Measurements from ENCODE around the gene DNM2.
"Not testable (repeated sequence)": the region's sequence is repeated elsewhere in the genome, so short reads cannot be mapped to it uniquely, and the experiment has no call there.

Gene DNM2

DNA sequence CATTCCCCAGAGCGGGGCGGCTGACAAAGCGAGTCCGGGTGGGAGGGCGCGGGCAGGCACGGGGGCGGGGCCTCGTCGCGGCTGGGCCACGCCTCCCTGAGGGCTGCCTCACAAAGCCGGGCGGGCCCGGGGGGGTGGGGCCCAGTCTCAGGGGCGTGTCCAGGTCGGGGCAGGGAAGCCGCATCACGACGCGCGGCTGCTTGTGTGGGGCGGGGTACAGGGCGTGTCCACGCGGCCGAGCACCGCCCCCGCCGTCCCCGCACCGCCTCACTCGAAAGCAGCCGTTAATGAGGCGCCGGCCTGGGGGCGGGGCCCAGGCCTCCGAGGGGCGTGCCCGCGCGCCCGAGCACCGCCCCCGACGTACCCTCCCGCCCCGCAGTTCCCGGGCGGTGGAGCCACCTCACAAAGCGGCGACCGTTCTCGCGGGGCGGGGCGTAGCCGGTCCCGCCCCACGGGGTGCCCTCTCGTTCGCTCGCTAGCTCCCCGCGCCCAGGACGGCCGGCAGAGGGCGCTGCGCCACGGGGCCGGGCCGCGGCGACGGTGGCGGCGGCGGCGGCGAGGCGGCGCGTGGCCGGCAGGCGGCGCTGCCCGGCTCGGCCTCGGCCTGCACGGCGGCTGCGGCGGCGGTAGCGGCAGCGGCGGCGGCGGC lies 153.2 kb downstream of the DNM2 start, which contains the start of gene CARM1:
CARM1 (plus strand) TSS at position 599 of the 649 bp plus-strand sequence. CDS start 150 bp downstream, outside the sequence.
- peak; percentile 99 to 100 for DNase-seq

DNA sequence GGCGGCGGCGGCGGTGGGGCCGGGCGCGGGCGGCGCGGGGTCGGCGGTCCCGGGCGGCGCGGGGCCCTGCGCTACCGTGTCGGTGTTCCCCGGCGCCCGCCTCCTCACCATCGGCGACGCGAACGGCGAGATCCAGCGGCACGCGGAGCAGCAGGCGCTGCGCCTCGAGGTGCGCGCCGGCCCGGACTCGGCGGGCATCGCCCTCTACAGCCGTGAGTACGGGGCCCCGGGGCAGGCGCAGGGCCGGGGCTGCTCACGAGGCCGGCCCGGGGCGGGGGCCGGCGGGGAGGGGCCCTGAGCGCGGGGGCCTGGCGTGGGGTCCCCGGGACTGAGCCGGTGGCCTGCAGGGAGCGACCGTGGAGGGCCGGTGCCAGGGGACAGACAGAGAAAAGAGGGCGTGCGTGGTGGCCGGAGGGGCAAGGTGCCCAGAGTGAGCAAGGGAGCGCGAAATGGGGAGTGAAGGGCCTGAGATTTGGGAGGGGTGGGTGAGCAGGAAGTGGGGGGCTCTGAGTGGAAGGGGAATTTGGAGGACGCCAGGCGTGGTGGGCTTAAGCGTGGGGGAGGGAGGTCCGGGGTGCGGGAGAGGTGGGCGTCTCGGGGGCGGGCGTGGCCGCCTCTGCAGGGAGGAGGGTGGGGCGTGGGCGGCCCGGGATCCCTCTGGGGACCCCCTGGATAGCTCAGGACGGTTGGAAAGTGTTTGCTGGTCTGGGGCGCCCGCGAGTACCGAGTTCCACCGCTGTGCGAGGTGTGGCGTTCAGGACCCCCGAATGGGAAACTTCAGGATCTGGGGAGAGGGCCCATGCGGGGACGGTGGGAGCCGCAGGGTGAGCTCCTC lies 154.0 kb downstream of the DNM2 start:
- peak; percentile 54 to 66 for DNase-seq

DNA sequence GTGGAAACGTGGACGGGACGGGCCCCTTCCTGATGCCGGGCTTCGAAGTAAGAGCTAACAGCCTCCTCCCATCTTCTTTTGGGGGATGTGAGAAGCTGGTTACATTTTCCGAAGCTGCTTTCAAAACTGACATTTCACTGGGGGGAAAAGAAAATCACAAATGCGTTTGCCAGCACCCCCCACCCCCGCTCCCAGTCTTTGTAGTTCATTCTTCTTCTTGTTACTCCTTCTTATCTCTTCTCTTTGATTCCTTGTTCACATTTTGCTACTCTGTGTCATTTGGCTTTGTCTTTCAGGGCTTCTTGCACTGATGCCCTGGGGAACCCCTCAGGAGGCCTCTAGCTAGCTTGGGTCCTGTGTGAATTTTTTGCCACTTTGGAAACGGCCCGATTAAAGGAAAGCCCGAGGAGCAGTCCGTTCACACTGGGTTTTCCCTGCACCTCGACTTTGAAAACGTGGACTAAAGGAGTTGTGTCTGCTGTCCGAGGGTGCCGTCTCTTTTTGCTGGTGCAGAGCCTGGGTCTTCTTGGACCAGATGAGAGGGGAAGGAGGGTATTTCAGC lies 154.7 kb downstream of the DNM2 start:
- peak; percentile 49 to 55 for DNase-seq

DNA sequence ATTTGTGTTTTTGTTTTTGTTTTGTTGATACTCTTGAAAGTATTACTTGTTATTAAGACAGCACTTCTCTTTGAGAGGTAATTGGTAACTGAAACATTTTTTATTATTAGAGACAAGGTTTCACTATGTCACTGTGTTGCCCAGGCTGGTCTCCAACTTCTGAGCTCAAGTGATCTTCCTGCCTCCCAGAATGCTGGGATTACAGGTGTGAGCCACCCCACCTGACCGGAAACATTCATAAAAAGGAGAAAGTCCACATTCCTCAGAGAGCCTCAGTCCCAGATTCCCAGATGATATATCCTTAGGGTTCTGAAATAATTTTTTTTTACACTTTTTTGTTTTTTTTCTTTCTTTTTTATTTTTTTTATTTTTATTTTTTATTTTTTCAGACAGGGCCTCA lies 156.1 kb downstream of the DNM2 start:
- no peak for DNase-seq

DNA sequence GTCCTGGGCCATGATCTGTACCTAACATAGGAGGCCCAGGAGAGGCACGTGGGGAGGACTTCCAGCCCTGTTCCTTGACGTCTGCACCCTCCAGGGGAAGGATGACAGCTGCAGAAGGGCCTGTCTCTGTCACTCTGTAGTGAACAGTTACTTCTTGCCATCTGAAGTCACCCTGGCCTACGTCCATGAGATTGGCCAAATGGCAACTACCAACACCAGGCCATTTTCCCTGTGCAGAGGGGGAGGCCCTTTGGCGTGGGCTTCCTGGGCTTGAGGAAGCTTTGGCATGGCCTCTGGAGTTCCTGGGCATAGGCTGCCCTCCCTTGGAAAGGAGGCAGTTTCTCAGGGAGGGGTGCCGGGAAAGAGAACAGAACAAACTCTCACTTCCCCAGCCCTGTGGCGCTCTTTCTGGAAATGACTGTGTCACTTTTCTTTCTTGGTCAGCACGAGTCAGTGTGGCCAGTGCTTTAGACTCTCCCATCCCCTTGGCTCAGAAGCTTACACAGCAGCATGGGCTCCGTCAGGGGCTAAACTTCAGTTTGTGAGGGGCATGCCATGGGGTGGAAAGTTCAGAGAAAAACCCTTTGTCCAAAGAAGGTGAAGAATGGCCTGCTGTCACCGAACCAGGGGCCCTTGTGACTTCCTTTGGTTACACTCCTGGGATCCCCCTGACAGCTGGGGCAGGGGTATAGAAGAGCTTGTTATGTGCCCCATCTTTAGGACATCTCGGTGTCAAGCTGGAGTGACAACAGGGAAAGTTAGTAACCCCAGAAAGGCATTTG lies 158.8 kb downstream of the DNM2 start:
- peak; percentile 37 to 43 for DNase-seq

DNA sequence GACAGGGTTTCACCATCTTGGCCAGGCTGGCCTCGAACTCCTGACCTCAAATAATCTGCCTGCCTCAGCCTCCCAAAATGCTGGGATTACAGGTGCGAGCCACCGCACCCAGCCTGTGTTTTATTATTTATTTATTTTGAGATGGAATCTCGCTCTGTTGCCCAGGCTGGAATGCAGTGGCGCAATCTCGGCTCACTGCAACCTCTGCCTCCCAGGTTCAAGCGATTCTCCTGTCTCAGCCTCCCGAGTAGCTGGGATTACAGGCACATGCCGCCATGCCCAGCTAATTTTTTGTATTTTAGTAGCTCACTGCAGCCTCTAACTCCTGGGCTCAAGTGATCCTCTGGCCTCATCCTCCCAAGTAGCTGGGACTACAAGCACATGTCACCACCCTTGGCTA lies 159.7 kb downstream of the DNM2 start:
- not testable (repeated sequence) for DNase-seq

DNA sequence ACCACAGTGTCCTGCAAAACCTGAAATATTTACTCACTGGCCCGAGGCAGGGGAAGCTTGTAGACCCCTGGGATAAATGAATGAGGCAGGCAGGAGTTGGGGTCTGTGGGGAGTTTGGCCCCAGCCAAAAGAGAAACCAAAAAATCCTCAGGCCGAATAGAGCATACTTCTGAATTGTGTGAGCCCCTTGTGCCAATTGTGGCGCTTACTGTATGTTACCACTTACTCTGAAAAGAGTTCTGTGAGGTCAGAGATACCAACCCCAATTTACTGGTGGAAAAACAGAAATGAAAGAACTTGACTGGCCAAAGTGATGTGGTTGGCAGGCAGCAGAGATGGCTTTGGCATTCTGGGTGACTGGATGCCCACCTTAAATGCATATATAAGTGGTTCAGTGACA lies 160.4 kb downstream of the DNM2 start:
- DNase-seq: no peak

Data from activated T-cell treated with anti-CD3 and anti-CD28 coated beads, Interleukin-2, amount 50 U/mL, for 48 hours (primary cell).